Measurements from ENCODE around the gene EIF3F. TPM values are rescaled to one million over a fixed set of nuclear protein-coding genes. Genes with fewer than 3 reads are reported as not detected.

Gene EIF3F
- total and polyA plus RNA-seq, 2 donors (not counting 3 experiments of a cell fraction or from before 2014, with no cell fraction given), result 411 to 436 TPM

GRCh38 chr11:8025123-8025522 lies 38.0 kb downstream of the EIF3F start:
- BruUV-seq (replicated peaks), result no TSS peak
- no peaks in the 10 kb centered on the region for H3K9me1 ChIP-seq (replicated peaks; ENCODE audit: control insufficient read depth, extremely low read depth, insufficient read depth, low read length)
- intact Hi-C loops (cut with micrococcal nuclease), result no loop called here
- no peak for FAIRE-seq
- ChIA-PET POLR2A (no interaction called here), CTCF (interaction anchor here (1.0 kb wide), 1 partner anchor 8 kb away, joined by 5 read pairs; no protein-coding TSS in a partner anchor)
- no peak overlapping the region for H3K4me3 ChIP-seq (replicated peaks in 1 of 3; ENCODE audit: insufficient read depth in 1 of 3, low read depth in 1 of 3, low read length in 3 of 3)
- H3K9ac ChIP-seq (replicated peaks; ENCODE audit: extremely low read depth, insufficient read depth, low read length), result no peak overlapping the region
- dilution Hi-C loops (cut with MboI; ENCODE audit: extremely low pct_ligation_motif_present, low sequenced_read_pairs), result no loop called here
- no peak overlapping the region for H2AFZ ChIP-seq (ENCODE audit: low read depth, low read length)
- peaks cover 12 to 28% of the 10 kb centered on the region in 2 experiments for H3K27me3 ChIP-seq (ENCODE audit: control insufficient read depth in 2 of 2, insufficient read depth in 2 of 2, low read length in 2 of 2)
- no peaks in the 10 kb centered on the region for H3K79me2 ChIP-seq (ENCODE audit: control insufficient read depth, insufficient read depth, low read length)
- H3K9me3 ChIP-seq (replicated peaks; ENCODE audit: control insufficient read depth, insufficient read depth, low read length), result no peaks in the 10 kb centered on the region
- H4K20me1 ChIP-seq (replicated peaks; ENCODE audit: control insufficient read depth, extremely low read depth, insufficient read depth, low read length), result no peaks in the 10 kb centered on the region
- no peaks in the 10 kb centered on the region for H3K4me1 ChIP-seq (ENCODE audit: control insufficient read depth, extremely low read depth, insufficient read depth, low read length)
- no peak for DNase-seq (ENCODE audit: low read depth, low spot score)
- TF ChIP-seq JUN (IDR thresholded peaks at IDR 0.05; ENCODE audit: borderline replicate concordance, insufficient read depth, insufficient read length, low read depth) (no peak), GATA2 (IDR thresholded peaks at IDR 0.05; ENCODE audit: insufficient read depth, insufficient read length, low read depth, low read length) (no peak), MYC (IDR thresholded peaks at IDR 0.05; ENCODE audit: low read depth, low read length) (no peak), POLR2AphosphoS5 (IDR thresholded peaks at IDR 0.05; ENCODE audit: insufficient read depth, low read depth, low read length) (no peak), FOS (IDR thresholded peaks at IDR 0.05; ENCODE audit: borderline replicate concordance, insufficient read depth, low read length) (no peak), POLR2A (IDR thresholded peaks at IDR 0.05; ENCODE audit: low read depth, low read length) (no peak), MAX (IDR thresholded peaks at IDR 0.05; ENCODE audit: insufficient read depth, insufficient read length) (no peak), EZH2 (IDR thresholded peaks at IDR 0.05; ENCODE audit: borderline replicate concordance, low read depth, low read length, severe bottlenecking) (no peak)
- TF ChIP-seq, protein P1, sequence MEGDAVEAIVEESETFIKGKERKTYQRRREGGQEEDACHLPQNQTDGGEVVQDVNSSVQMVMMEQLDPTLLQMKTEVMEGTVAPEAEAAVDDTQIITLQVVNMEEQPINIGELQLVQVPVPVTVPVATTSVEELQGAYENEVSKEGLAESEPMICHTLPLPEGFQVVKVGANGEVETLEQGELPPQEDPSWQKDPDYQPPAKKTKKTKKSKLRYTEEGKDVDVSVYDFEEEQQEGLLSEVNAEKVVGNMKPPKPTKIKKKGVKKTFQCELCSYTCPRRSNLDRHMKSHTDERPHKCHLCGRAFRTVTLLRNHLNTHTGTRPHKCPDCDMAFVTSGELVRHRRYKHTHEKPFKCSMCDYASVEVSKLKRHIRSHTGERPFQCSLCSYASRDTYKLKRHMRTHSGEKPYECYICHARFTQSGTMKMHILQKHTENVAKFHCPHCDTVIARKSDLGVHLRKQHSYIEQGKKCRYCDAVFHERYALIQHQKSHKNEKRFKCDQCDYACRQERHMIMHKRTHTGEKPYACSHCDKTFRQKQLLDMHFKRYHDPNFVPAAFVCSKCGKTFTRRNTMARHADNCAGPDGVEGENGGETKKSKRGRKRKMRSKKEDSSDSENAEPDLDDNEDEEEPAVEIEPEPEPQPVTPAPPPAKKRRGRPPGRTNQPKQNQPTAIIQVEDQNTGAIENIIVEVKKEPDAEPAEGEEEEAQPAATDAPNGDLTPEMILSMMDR (IDR thresholded peaks at IDR 0.05; ENCODE audit: extremely low read depth in 1 of 2, insufficient read depth in 1 of 2, low read depth in 1 of 2, low read length in 2 of 2), result no peak
- no peak overlapping the region for H3K27ac ChIP-seq (ENCODE audit: insufficient read depth, low read depth, low read length)
- H3K36me3 ChIP-seq (ENCODE audit: control insufficient read depth in 2 of 2, extremely low read depth in 1 of 2, insufficient read depth in 2 of 2, low read length in 2 of 2), result no peaks in the 10 kb centered on the region
- no peak overlapping the region for H3K4me2 ChIP-seq (ENCODE audit: insufficient read depth, low read length)
